ENCODE results near the gene TEX29. TPM values are rescaled to one million over a fixed set of nuclear protein-coding genes. Genes with fewer than 3 reads are reported as not detected.

The TEX29 gene
- total RNA-seq, 4 donors from 2014 or later, result 1.1 to 3.4 TPM; not detected in 2

GRCh38 chr13:111319521-111319920 lies 921 bp upstream of the TEX29 start:
- peaks cover 0 to 10% of the 10 kb centered on the region in 2 donors for H3K36me3 ChIP-seq
- ATAC-seq, result no peak
- no peak overlapping the region for H3K27ac ChIP-seq
- TF ChIP-seq, protein P1, sequence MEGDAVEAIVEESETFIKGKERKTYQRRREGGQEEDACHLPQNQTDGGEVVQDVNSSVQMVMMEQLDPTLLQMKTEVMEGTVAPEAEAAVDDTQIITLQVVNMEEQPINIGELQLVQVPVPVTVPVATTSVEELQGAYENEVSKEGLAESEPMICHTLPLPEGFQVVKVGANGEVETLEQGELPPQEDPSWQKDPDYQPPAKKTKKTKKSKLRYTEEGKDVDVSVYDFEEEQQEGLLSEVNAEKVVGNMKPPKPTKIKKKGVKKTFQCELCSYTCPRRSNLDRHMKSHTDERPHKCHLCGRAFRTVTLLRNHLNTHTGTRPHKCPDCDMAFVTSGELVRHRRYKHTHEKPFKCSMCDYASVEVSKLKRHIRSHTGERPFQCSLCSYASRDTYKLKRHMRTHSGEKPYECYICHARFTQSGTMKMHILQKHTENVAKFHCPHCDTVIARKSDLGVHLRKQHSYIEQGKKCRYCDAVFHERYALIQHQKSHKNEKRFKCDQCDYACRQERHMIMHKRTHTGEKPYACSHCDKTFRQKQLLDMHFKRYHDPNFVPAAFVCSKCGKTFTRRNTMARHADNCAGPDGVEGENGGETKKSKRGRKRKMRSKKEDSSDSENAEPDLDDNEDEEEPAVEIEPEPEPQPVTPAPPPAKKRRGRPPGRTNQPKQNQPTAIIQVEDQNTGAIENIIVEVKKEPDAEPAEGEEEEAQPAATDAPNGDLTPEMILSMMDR (IDR thresholded peaks at IDR 0.05 in 4 of 5, conservative IDR thresholded peaks at IDR 0.05 in 1 of 5), result no peak
- TF ChIP-seq POLR2A (IDR thresholded peaks at IDR 0.05), result no peak
- H3K9me3 ChIP-seq, result no peaks in the 10 kb centered on the region
- intact Hi-C loops (cut with DNase I; ENCODE audit: low total_unique reads), result no loop called here
- no peak for DNase-seq
- no peak overlapping the region for H3K4me3 ChIP-seq
- H3K4me1 ChIP-seq, result no peaks in the 10 kb centered on the region
- in situ Hi-C loops (cut with MboI; ENCODE audit: low sequenced_read_pairs in 4 of 4), result no loop called here
- no peaks in the 10 kb centered on the region for H3K27me3 ChIP-seq

DNA sequence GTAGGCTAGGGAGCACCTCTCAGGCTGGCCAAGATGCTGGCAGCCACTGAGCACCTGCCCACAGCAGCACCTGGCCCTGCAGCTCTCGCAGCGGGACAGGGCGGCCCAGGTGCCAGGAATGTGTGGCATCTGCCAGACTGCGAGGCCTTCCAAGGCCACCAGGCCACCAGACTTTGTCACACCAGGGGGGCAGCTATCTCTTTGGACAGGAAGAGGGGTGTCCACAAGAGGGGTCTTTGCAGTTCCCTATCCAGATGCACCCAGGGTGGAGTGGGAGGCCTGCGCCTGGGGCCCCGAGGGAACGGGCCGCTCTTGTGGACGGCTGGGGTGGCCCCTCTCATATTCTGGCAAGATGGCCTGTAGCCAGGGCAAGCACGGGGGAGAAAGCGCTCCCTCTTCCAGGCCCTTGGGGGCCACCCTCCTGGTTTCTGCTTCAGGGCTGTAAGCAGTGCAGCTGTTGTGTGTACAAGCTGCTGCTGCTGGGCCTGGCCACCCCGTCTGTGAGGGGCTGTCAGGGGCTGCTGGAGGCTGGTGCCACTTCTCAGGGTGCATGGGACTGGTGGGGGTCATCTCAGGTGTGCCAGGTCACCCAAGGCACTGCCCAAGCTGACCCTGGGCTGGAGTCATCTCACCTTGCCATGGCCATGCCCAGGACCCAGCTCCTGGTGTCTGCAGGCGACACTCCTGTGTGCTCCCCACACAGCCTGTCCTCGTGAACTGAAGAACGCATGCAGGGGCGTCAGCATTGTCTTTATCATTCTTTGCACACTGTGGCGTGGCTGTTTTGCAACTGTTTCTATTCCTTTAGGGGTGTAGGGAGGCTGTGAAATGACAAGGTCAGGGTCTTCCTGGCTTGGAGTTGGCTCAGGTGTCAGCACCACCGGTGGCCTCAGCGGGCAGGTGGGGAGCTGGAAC lies 1.8 kb downstream of the TEX29 start:
- TF ChIP-seq, protein P1 (IDR thresholded peaks at IDR 0.05 in 4 of 5, conservative IDR thresholded peaks at IDR 0.05 in 1 of 5), result no peak
- TF ChIP-seq POLR2A (IDR thresholded peaks at IDR 0.05), result no peak
- in situ Hi-C loops (cut with MboI; ENCODE audit: low sequenced_read_pairs in 4 of 4), result no loop called here
- Histone ChIP-seq H3K9me3 (no peaks in the 10 kb centered on the region), H3K4me3 (no peak overlapping the region), H3K36me3 (no peaks in the 10 kb centered on the region), H3K27me3 (no peaks in the 10 kb centered on the region), H3K4me1 (no peaks in the 10 kb centered on the region), H3K27ac (no peak overlapping the region)
- intact Hi-C loops (cut with DNase I; ENCODE audit: low total_unique reads), result no loop called here
- ATAC-seq (no peak), DNase-seq (no peak)

- TF ChIP-seq, protein P1 (IDR thresholded peaks at IDR 0.05 in 4 of 5, conservative IDR thresholded peaks at IDR 0.05 in 1 of 5), result no peak
- no peak for TF ChIP-seq POLR2A (IDR thresholded peaks at IDR 0.05)
- DNase-seq (no peak), ATAC-seq (no peak)
- Histone ChIP-seq H3K27ac (no peak overlapping the region), H3K36me3 (no peaks in the 10 kb centered on the region), H3K4me3 (no peak overlapping the region), H3K4me1 (no peaks in the 10 kb centered on the region), H3K9me3 (no peaks in the 10 kb centered on the region), H3K27me3 (no peaks in the 10 kb centered on the region)
- intact Hi-C loops (cut with DNase I; ENCODE audit: low total_unique reads), result no loop called here
- in situ Hi-C loops (cut with MboI; ENCODE audit: low sequenced_read_pairs in 4 of 4), result no loop called here
Measured at GRCh38 chr13:111322916-111323331, 2.5 kb downstream of the TEX29 start.

DNA sequence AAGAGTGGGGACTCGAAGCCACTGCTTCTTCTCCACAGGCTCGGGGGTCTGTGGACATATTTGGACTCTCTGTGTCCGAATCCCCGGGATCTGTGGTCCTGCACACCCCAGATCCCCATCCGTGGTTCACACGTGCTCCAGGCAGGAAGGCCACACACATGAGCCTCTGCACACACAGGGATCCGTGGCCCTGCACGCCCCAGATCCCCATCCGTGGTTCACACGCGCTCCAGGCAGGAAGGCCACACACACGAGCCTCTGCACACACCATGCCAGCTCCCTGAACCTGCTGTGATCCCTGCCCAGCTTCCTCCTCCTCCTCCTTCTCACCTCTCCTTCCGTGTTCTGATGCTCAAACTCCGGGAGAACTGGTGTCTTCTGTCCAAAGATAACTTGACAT lies 3.1 kb downstream of the TEX29 start:
- Histone ChIP-seq H3K27ac (no peak overlapping the region), H3K4me3 (no peak overlapping the region), H3K4me1 (no peaks in the 10 kb centered on the region), H3K9me3 (no peaks in the 10 kb centered on the region), H3K36me3 (no peaks in the 10 kb centered on the region), H3K27me3 (no peaks in the 10 kb centered on the region)
- no peak for DNase-seq
- no peak for ATAC-seq
- intact Hi-C loops (cut with DNase I; ENCODE audit: low total_unique reads), result no loop called here
- TF ChIP-seq, protein P1 (IDR thresholded peaks at IDR 0.05 in 4 of 5, conservative IDR thresholded peaks at IDR 0.05 in 1 of 5), result no peak
- no peak for TF ChIP-seq POLR2A (IDR thresholded peaks at IDR 0.05)
- in situ Hi-C loops (cut with MboI; ENCODE audit: low sequenced_read_pairs in 4 of 4), result no loop called here

Measured in gastrocnemius medialis (tissue), 4 donors.